SHP77 (cell line): ENCODE results near the gene FSTL5.
A peak's percentile ranks its signal among the peaks of the same experiment; 100 is the strongest.
"Not testable (repeated sequence)": the region's sequence is repeated elsewhere in the genome, so short reads cannot be mapped to it uniquely, and the experiment has no call there.

Experiments used
- DNase-seq, 2 experiments: peaks; one replicate each; lab custom pipeline; 2025; lab: John Stamatoyannopoulos, UW

Gene FSTL5

GRCh38 chr4:162103908-162104307 lies 59.9 kb downstream of the FSTL5 start:
- not testable (repeated sequence) for DNase-seq

- no peak for DNase-seq
Observed at GRCh38 chr4:162102713-162103112, 61.1 kb downstream of the FSTL5 start.

- DNase-seq: no peak
Observed at GRCh38 chr4:162101337-162101736, 62.5 kb downstream of the FSTL5 start.

GRCh38 chr4:162075726-162076125 lies 88.1 kb downstream of the FSTL5 start:
- no peak for DNase-seq

- no peak for DNase-seq
Observed at GRCh38 chr4:162061214-162061613, 102.6 kb downstream of the FSTL5 start.

GRCh38 chr4:162059656-162060055 lies 104.1 kb downstream of the FSTL5 start:
- no peak for DNase-seq

- DNase-seq: peak in 1 of 2 experiments; percentile 40
Observed at GRCh38 chr4:162056990-162057389, 106.8 kb downstream of the FSTL5 start.

GRCh38 chr4:162046135-162046534 lies 117.7 kb downstream of the FSTL5 start:
- DNase-seq: no peak

- no peak for DNase-seq
Observed at GRCh38 chr4:162038112-162038511, 125.7 kb downstream of the FSTL5 start.

- no peak for DNase-seq
Observed at GRCh38 chr4:162017863-162018262, 145.9 kb downstream of the FSTL5 start.

- DNase-seq: no peak
Observed at GRCh38 chr4:162016991-162017390, 146.8 kb downstream of the FSTL5 start.

GRCh38 chr4:162016219-162016618 lies 147.6 kb downstream of the FSTL5 start:
- DNase-seq: no peak

- DNase-seq: no peak
Observed at GRCh38 chr4:162015090-162015489, 148.7 kb downstream of the FSTL5 start.

GRCh38 chr4:162011089-162011488 lies 152.7 kb downstream of the FSTL5 start:
- DNase-seq: no peak

GRCh38 chr4:162010362-162010761 lies 153.4 kb downstream of the FSTL5 start:
- DNase-seq: no peak

- no peak for DNase-seq
Observed at GRCh38 chr4:161992317-161992716, 171.5 kb downstream of the FSTL5 start.

- no peak for DNase-seq
Observed at GRCh38 chr4:161991811-161992210, 172.0 kb downstream of the FSTL5 start.

GRCh38 chr4:161990721-161991120 lies 173.1 kb downstream of the FSTL5 start:
- DNase-seq: no peak

GRCh38 chr4:161988946-161989345 lies 174.9 kb downstream of the FSTL5 start:
- DNase-seq: no peak

GRCh38 chr4:161987611-161988010 lies 176.2 kb downstream of the FSTL5 start:
- DNase-seq: no peak

- DNase-seq: no peak
Observed at GRCh38 chr4:161952382-161952781, 211.4 kb downstream of the FSTL5 start.

- DNase-seq: no peak
Observed at GRCh38 chr4:161949946-161950725, 213.7 kb downstream of the FSTL5 start.

- DNase-seq: no peak
Observed at GRCh38 chr4:161948026-161948770, 215.6 kb downstream of the FSTL5 start.
